Caco-2 (cell line): Measurements from ENCODE around the gene SGMS2. TPM values are rescaled to one million over a fixed set of nuclear protein-coding genes. Genes with fewer than 3 reads are reported as not detected.

Experiments
- BruUV-seq: library from RNA; stranded (reverse); fragments of 400-500 nt; replicated peaks from 2 replicates; lab custom pipeline; 2021; lab: Mats Ljungman, UMichigan
- CTCF ChIA-PET: fragments of 300-600 bp; sonication (Branson Sonifier 250); formaldehyde crosslinking; loops from one replicate; lab custom pipeline; 2022; ENCODE audit warnings: antibody characterized with exemption; lab: Charles Lee
- POLR2A ChIA-PET: fragments of 300-600 bp; sonication (Branson Sonifier 250); formaldehyde crosslinking; loops from one replicate; lab custom pipeline; 2022; ENCODE audit warnings: antibody characterized with exemption; lab: Charles Lee
- DNase-seq, 2 experiments: peaks; one replicate each; pipeline versions ENCODE4 v3.0.0 to v3.0.0-alpha.2; 2020 to 2022
- H3K27me3 ChIP-seq: replicated peaks from 2 replicates; pipeline ENCODE4 v1.6.0; 2011; ENCODE audit warnings: low read length; ENCODE audit not compliant: control insufficient read depth, insufficient read depth
- H3K36me3 ChIP-seq: 2 replicates; pipeline ENCODE4 v1.5.1; 2011; ENCODE audit warnings: low read length; ENCODE audit not compliant: control insufficient read depth, insufficient read depth
- H3K4me1 ChIP-seq: fragments of 250-450 bp; sonication (Bioruptor Pico); 2 replicates; pipeline ENCODE4 v1.5.1; 2020; ENCODE audit warnings: mild to moderate bottlenecking
- H3K4me3 ChIP-seq: 2 replicates; pipeline ENCODE4 v1.5.1; 2011; ENCODE audit warnings: low read depth, mild to moderate bottlenecking, control low read depth, low read length
- H3K9me3 ChIP-seq: fragments of 250-450 bp; sonication (Bioruptor Pico); 2 replicates; pipeline ENCODE4 v1.5.1; 2020; ENCODE audit warnings: mild to moderate bottlenecking, moderate library complexity
- H3K27ac Mint-ChIP-seq: one replicate; pipeline ENCODE4 v1.8.0; 2022; ENCODE audit warnings: mixed read lengths; ENCODE audit not compliant: unreplicated experiment
- H3K27me3 Mint-ChIP-seq: one replicate; pipeline ENCODE4 v1.8.0; 2022; ENCODE audit warnings: mixed read lengths; ENCODE audit not compliant: insufficient read depth, unreplicated experiment
- H3K36me3 Mint-ChIP-seq: one replicate; pipeline ENCODE4 v1.8.0; 2022; ENCODE audit warnings: mild to moderate bottlenecking, mixed read lengths; ENCODE audit not compliant: insufficient read depth, unreplicated experiment
- H3K4me1 Mint-ChIP-seq: one replicate; pipeline ENCODE4 v1.8.0; 2022; ENCODE audit warnings: low read depth, mixed read lengths; ENCODE audit not compliant: unreplicated experiment
- H3K4me3 Mint-ChIP-seq: one replicate; pipeline ENCODE4 v1.8.0; 2022; ENCODE audit warnings: mild to moderate bottlenecking, moderate library complexity, mixed read lengths; ENCODE audit not compliant: unreplicated experiment
- H3K9me3 Mint-ChIP-seq: one replicate; pipeline ENCODE4 v1.8.0; 2022; ENCODE audit warnings: mixed read lengths; ENCODE audit not compliant: unreplicated experiment
- intact Hi-C: fragments of 100-400 bp; cut with micrococcal nuclease; formaldehyde crosslinking; loops from one replicate; pipeline ENCODE4 v1.10.0; 2022; ENCODE audit not compliant: unreplicated experiment
- total RNA-seq: library from RNA; stranded (reverse); gene quantifications from 2 replicates; pipeline ENCODE4 v1.2.3, GENCODE V29; 2022
- TF ChIP-seq, protein P1 (sequence below), 2 experiments: fragments of 200-600 bp in 1 of 2; IDR thresholded peaks; 1 replicate in 1 of 2; 2 replicates in 1 of 2; pipeline versions ENCODE4 v1.5.1 to v1.8.0; 2011 to 2022; ENCODE audit warnings: antibody characterized with exemption in 1 of 2, control low read depth in 1 of 2, inconsistent platforms in 1 of 2, low read depth in 1 of 2, low read length in 1 of 2, mild to moderate bottlenecking in 1 of 2, moderate library complexity in 1 of 2; ENCODE audit not compliant: insufficient read depth in 1 of 2, severe bottlenecking in 1 of 2, unreplicated experiment in 1 of 2

SGMS2 gene
- total RNA-seq, 1 experiment from 2014 or later = 3.4 TPM

DNA sequence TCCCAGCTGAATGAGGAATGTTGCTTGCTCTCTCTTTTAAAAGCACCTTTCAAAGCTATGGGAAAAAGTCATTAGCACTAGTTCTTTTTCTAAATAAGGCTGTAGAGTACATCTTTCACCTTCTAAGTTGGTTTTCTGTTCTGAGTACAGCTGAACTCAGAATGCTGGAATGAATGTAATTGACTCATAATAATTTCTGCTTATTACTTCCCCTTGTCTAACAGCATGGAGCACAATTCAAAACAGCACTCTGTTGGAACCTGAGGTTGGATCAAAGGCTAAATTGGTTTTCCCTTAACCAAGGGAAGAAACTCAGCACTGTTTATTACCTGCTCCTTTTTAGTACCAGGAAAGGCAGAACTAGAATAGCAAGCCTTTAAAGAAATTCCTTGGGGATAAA lies 73.1 kb downstream of the SGMS2 start:
- POLR2A ChIA-PET = no interaction called here
- intact Hi-C loops = no loop called here

DNA sequence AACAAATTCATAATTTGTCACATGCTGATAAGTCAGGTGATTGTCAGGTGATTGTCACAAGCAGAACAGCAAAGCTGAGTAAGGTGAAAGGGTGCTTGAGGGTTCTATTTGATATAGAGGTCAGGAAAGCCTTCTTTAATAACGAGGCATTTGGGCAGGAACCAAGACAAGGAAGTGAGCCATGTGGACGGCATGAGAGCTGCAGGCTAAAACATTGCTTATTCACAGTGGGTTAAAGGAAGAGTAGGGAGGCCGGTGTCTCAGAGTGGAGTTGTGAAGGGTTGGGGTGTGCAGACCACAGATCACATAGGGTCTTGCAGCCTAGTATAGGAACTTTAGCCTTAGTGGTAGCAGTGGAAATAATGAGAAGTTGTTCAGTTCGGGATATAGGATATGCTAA lies 75.3 kb downstream of the SGMS2 start:
- Mint-ChIP-seq H3K9me3 (no peaks in the 10 kb centered on the region), H3K27ac (no peak overlapping the region), H3K27me3 (no peaks in the 10 kb centered on the region), H3K36me3 (no peaks in the 10 kb centered on the region), H3K4me3 (no peak overlapping the region), H3K4me1 (no peaks in the 10 kb centered on the region)
- H3K4me1 ChIP-seq = peaks cover 5% of the 10 kb centered on the region; the same call in 1 of the 2 replicates
- no peaks in the 10 kb centered on the region for H3K36me3 ChIP-seq
- ChIA-PET CTCF (no interaction called here), POLR2A (no interaction called here)
- BruUV-seq = no TSS peak
- H3K9me3 ChIP-seq = no peaks in the 10 kb centered on the region
- no peaks in the 10 kb centered on the region for H3K27me3 ChIP-seq
- TF ChIP-seq, protein P1, sequence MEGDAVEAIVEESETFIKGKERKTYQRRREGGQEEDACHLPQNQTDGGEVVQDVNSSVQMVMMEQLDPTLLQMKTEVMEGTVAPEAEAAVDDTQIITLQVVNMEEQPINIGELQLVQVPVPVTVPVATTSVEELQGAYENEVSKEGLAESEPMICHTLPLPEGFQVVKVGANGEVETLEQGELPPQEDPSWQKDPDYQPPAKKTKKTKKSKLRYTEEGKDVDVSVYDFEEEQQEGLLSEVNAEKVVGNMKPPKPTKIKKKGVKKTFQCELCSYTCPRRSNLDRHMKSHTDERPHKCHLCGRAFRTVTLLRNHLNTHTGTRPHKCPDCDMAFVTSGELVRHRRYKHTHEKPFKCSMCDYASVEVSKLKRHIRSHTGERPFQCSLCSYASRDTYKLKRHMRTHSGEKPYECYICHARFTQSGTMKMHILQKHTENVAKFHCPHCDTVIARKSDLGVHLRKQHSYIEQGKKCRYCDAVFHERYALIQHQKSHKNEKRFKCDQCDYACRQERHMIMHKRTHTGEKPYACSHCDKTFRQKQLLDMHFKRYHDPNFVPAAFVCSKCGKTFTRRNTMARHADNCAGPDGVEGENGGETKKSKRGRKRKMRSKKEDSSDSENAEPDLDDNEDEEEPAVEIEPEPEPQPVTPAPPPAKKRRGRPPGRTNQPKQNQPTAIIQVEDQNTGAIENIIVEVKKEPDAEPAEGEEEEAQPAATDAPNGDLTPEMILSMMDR (IDR thresholded peaks at IDR 0.05; ENCODE audit: insufficient read depth in 1 of 2, low read depth in 1 of 2, low read length in 1 of 2, severe bottlenecking in 1 of 2, unreplicated experiment in 1 of 2) = no peak
- no peak overlapping the region for H3K4me3 ChIP-seq
- intact Hi-C loops = no loop called here
- DNase-seq = no peak

More for the DNA sequence above, 73.1 kb downstream of the SGMS2 start:
- peaks cover 5% of the 10 kb centered on the region; the same call in 1 of the 2 replicates for H3K4me1 ChIP-seq
- no peaks in the 10 kb centered on the region for H3K9me3 ChIP-seq
- CTCF ChIA-PET = no interaction called here
- Mint-ChIP-seq H3K36me3 (no peaks in the 10 kb centered on the region), H3K27ac (no peak overlapping the region), H3K4me1 (no peaks in the 10 kb centered on the region), H3K9me3 (no peaks in the 10 kb centered on the region), H3K27me3 (no peaks in the 10 kb centered on the region), H3K4me3 (no peak overlapping the region)
- H3K4me3 ChIP-seq = no peak overlapping the region
- no peaks in the 10 kb centered on the region for H3K27me3 ChIP-seq
- no TSS peak for BruUV-seq
- TF ChIP-seq, protein P1 (IDR thresholded peaks at IDR 0.05; ENCODE audit: insufficient read depth in 1 of 2, low read depth in 1 of 2, low read length in 1 of 2, severe bottlenecking in 1 of 2, unreplicated experiment in 1 of 2) = no peak
- no peak for DNase-seq
- H3K36me3 ChIP-seq = no peaks in the 10 kb centered on the region

DNA sequence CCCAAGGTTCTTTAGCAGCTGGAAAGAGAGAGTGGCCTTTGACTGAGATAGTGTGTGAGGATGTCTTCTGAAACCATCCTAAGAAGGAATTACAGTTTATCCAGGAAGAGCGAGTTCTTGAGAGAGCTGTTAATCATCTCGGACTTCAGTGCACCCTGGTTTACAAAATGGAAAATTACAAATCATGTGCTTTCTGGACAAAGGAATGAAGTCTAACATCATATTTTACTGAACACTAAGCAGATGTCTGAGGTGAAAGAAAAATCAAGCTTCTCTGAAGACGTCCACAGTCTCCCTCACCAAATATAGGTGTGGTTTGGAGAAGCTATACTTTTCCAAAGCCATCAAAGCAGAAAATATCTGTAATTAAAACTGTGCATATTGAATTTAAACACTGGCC lies 75.8 kb downstream of the SGMS2 start:
- intact Hi-C loops = no loop called here
- CTCF ChIA-PET = no interaction called here
- peaks cover 5% of the 10 kb centered on the region; the same call in 1 of the 2 replicates for H3K4me1 ChIP-seq
- H3K4me1 Mint-ChIP-seq = no peaks in the 10 kb centered on the region
- no peaks in the 10 kb centered on the region for H3K27me3 ChIP-seq
- no peak overlapping the region for H3K27ac Mint-ChIP-seq
- no peaks in the 10 kb centered on the region for H3K27me3 Mint-ChIP-seq
- H3K36me3 ChIP-seq = no peaks in the 10 kb centered on the region
- no peak for DNase-seq
- H3K9me3 ChIP-seq = no peaks in the 10 kb centered on the region
- TF ChIP-seq, protein P1 (IDR thresholded peaks at IDR 0.05; ENCODE audit: insufficient read depth in 1 of 2, low read depth in 1 of 2, low read length in 1 of 2, severe bottlenecking in 1 of 2, unreplicated experiment in 1 of 2) = no peak
- POLR2A ChIA-PET = no interaction called here
- no peak overlapping the region for H3K4me3 Mint-ChIP-seq
- BruUV-seq = no TSS peak
- no peaks in the 10 kb centered on the region for H3K36me3 Mint-ChIP-seq
- H3K9me3 Mint-ChIP-seq = no peaks in the 10 kb centered on the region
- H3K4me3 ChIP-seq = no peak overlapping the region
